ENCODE data around the gene SLC16A8.

The SLC16A8 gene

DNA sequence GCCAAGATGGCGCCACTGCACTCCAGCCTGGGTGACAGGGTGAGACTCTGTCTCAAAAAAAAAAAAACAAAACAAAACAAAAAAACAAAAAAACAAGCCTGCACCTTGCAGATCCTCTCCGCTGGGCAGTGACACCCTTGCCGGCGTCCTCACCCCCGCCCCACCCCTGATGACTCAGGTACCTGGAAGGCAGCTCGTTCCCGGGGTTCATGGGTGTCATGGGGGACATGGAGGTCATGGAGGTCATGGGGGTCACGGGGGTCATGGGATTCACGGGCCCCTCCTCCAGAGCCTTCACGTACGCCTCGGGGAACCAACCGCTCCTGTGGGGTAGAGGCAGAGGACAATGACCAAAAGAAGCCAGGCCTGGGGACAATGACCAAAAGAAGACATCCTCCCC lies 3.0 kb upstream of the SLC16A8 start:
- Histone ChIP-seq H3K9ac (ENCODE audit: low read length) (no peak overlapping the region), H3K9me2 (replicated peaks; ENCODE audit: insufficient read depth, low read length) (no peaks in the 10 kb centered on the region), H3K4me3 (ENCODE audit: low read length) (no peak overlapping the region), H3K36me3 (replicated peaks; ENCODE audit: insufficient read depth, low read length) (no peaks in the 10 kb centered on the region), H3K4me1 (ENCODE audit: low read length) (no peaks in the 10 kb centered on the region), H2AFZ (ENCODE audit: low read length) (no peak overlapping the region), H3F3A (ENCODE audit: insufficient read depth, low read length) (no peaks in the 10 kb centered on the region), H3K27me3 (replicated peaks; ENCODE audit: insufficient read depth, low read length) (no peaks in the 10 kb centered on the region; the same call in 1 of the 2 replicates), H3K4me2 (ENCODE audit: low read depth, low read length) (no peak overlapping the region), H3K79me2 (ENCODE audit: low read length) (no peaks in the 10 kb centered on the region), H4K20me1 (ENCODE audit: insufficient read depth, low read length) (no peaks in the 10 kb centered on the region), H3K9me3 (replicated peaks; ENCODE audit: insufficient read depth, low read length) (no peaks in the 10 kb centered on the region), H3K27ac (ENCODE audit: low read length) (no peak overlapping the region)
- DNase-seq, result no peak
- TF ChIP-seq EZH2phosphoT487 (IDR thresholded peaks at IDR 0.05; ENCODE audit: low read length), result no peak
- TF ChIP-seq, protein P1, sequence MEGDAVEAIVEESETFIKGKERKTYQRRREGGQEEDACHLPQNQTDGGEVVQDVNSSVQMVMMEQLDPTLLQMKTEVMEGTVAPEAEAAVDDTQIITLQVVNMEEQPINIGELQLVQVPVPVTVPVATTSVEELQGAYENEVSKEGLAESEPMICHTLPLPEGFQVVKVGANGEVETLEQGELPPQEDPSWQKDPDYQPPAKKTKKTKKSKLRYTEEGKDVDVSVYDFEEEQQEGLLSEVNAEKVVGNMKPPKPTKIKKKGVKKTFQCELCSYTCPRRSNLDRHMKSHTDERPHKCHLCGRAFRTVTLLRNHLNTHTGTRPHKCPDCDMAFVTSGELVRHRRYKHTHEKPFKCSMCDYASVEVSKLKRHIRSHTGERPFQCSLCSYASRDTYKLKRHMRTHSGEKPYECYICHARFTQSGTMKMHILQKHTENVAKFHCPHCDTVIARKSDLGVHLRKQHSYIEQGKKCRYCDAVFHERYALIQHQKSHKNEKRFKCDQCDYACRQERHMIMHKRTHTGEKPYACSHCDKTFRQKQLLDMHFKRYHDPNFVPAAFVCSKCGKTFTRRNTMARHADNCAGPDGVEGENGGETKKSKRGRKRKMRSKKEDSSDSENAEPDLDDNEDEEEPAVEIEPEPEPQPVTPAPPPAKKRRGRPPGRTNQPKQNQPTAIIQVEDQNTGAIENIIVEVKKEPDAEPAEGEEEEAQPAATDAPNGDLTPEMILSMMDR (IDR thresholded peaks at IDR 0.05; ENCODE audit: low read length), result no peak

- TF ChIP-seq, protein P1 (IDR thresholded peaks at IDR 0.05; ENCODE audit: low read length), result no peak
- TF ChIP-seq EZH2phosphoT487 (IDR thresholded peaks at IDR 0.05; ENCODE audit: low read length) (no peak), EZH2 (optimal IDR thresholded peaks at IDR 0.05; ENCODE audit: low read depth, low read length) (no peak)
- no peak for DNase-seq
- H3K4me2 ChIP-seq (ENCODE audit: low read depth, low read length), result no peak overlapping the region
Observed at GRCh38 chr22:38086001-38086845, 2.2 kb upstream of the SLC16A8 start.

DNA sequence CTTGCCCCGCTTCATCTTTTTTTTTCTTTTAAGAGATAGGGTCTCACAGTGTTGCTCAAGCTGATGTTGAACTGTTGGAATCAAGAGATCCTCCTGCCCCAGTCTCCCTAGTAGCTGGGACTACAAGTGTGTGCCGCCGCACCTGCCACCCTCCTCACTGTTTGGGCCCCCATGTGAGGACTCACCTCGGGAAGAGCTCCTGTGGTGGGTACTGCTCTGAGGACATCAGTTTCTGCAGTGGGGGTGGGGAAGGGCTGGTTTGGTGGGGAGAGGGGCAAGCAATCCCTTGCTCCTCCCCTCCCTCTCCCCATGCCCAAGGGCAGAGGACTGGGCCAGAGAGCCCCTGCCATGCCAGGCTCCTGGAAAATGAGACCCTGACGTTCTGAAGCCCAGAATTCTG lies 1.5 kb upstream of the SLC16A8 start:
- H3K9me2 ChIP-seq (replicated peaks; ENCODE audit: insufficient read depth, low read length), result no peaks in the 10 kb centered on the region
- no peak overlapping the region for H3K4me2 ChIP-seq (ENCODE audit: low read depth, low read length)
- H3F3A ChIP-seq (ENCODE audit: insufficient read depth, low read length), result no peaks in the 10 kb centered on the region
- no peaks in the 10 kb centered on the region; the same call in 1 of the 2 replicates for H3K27me3 ChIP-seq (replicated peaks; ENCODE audit: insufficient read depth, low read length)
- H4K20me1 ChIP-seq (ENCODE audit: insufficient read depth, low read length), result no peaks in the 10 kb centered on the region
- no peaks in the 10 kb centered on the region for H3K79me2 ChIP-seq (ENCODE audit: low read length)
- H3K9ac ChIP-seq (ENCODE audit: low read length), result no peak overlapping the region
- H3K4me3 ChIP-seq (ENCODE audit: low read length), result no peak overlapping the region
- no peak overlapping the region for H2AFZ ChIP-seq (ENCODE audit: low read length)
- DNase-seq, result no peak
- no peaks in the 10 kb centered on the region for H3K4me1 ChIP-seq (ENCODE audit: low read length)
- no peaks in the 10 kb centered on the region for H3K9me3 ChIP-seq (replicated peaks; ENCODE audit: insufficient read depth, low read length)
- no peaks in the 10 kb centered on the region for H3K36me3 ChIP-seq (replicated peaks; ENCODE audit: insufficient read depth, low read length)
- TF ChIP-seq, protein P1 (IDR thresholded peaks at IDR 0.05; ENCODE audit: low read length), result no peak
- TF ChIP-seq EZH2phosphoT487 (IDR thresholded peaks at IDR 0.05; ENCODE audit: low read length), result no peak
- no peak for TF ChIP-seq EZH2 (optimal IDR thresholded peaks at IDR 0.05; ENCODE audit: low read depth, low read length)
- H3K27ac ChIP-seq (ENCODE audit: low read length), result no peak overlapping the region

More at GRCh38 chr22:38086001-38086845, 2.2 kb upstream of the SLC16A8 start:
- no peaks in the 10 kb centered on the region for H4K20me1 ChIP-seq (ENCODE audit: insufficient read depth, low read length)
- no peaks in the 10 kb centered on the region for H3K79me2 ChIP-seq (ENCODE audit: low read length)
- no peak overlapping the region for H3K9ac ChIP-seq (ENCODE audit: low read length)
- H3F3A ChIP-seq (ENCODE audit: insufficient read depth, low read length), result no peaks in the 10 kb centered on the region
- H3K9me2 ChIP-seq (replicated peaks; ENCODE audit: insufficient read depth, low read length), result no peaks in the 10 kb centered on the region
- H3K36me3 ChIP-seq (replicated peaks; ENCODE audit: insufficient read depth, low read length), result no peaks in the 10 kb centered on the region
- H3K4me3 ChIP-seq (ENCODE audit: low read length), result no peak overlapping the region
- no peak overlapping the region for H2AFZ ChIP-seq (ENCODE audit: low read length)
- H3K9me3 ChIP-seq (replicated peaks; ENCODE audit: insufficient read depth, low read length), result no peaks in the 10 kb centered on the region
- H3K27me3 ChIP-seq (replicated peaks; ENCODE audit: insufficient read depth, low read length), result no peaks in the 10 kb centered on the region; the same call in 1 of the 2 replicates
- no peaks in the 10 kb centered on the region for H3K4me1 ChIP-seq (ENCODE audit: low read length)
- H3K27ac ChIP-seq (ENCODE audit: low read length), result no peak overlapping the region
